Loucy (cell line): ENCODE measurements around the gene RPS3A.

Experiments
- EZH2phosphoT487 ChIP-seq: fragments of 200-600 bp; IDR thresholded peaks from 2 replicates; pipeline ENCODE4 v1.6.1; 2018; ENCODE audit warnings: antibody characterized with exemption, mild to moderate bottlenecking, moderate library complexity, borderline replicate concordance
- TF ChIP-seq, protein P1 (sequence below): fragments of 200-600 bp; sonication (generic); conservative IDR thresholded peaks from 2 replicates; pipeline ENCODE4 v1.5.1; 2014; ENCODE audit warnings: mild to moderate bottlenecking, antibody characterized with exemption, low read length

DNA sequence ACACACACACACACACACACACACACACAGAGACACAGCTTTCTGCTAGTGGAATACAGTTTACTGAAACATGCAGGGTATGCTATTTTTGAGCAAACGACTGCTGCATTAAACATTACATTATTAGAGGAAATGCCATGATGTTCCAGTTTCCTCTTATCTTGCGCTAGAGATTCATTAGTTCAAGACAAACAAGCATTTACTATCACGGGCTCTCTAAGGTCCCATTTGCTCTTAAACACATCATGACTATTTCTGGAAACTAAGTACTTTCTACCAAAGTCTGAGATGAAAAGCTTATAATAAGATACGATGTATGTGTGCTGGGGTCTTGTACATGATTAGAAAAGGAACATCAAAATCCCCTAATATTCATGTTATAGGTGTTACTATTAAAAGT is 48.8 kb downstream of the RPS3A start:
- TF ChIP-seq, protein P1, sequence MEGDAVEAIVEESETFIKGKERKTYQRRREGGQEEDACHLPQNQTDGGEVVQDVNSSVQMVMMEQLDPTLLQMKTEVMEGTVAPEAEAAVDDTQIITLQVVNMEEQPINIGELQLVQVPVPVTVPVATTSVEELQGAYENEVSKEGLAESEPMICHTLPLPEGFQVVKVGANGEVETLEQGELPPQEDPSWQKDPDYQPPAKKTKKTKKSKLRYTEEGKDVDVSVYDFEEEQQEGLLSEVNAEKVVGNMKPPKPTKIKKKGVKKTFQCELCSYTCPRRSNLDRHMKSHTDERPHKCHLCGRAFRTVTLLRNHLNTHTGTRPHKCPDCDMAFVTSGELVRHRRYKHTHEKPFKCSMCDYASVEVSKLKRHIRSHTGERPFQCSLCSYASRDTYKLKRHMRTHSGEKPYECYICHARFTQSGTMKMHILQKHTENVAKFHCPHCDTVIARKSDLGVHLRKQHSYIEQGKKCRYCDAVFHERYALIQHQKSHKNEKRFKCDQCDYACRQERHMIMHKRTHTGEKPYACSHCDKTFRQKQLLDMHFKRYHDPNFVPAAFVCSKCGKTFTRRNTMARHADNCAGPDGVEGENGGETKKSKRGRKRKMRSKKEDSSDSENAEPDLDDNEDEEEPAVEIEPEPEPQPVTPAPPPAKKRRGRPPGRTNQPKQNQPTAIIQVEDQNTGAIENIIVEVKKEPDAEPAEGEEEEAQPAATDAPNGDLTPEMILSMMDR, result no peak
- no peak for TF ChIP-seq EZH2phosphoT487
